HG02885 (cell line): Measurements from ENCODE around the gene TAF6.

Experiments
- ATAC-seq: cut with Tn5 transposase; IDR thresholded peaks from one replicate; pipeline ENCODE4 v1.9.1; 2021; ENCODE audit warnings: mild to moderate bottlenecking; ENCODE audit not compliant: unreplicated experiment, poor library complexity

Gene TAF6

GRCh38 chr7:100124301-100125230 is 5.4 kb upstream of the TAF6 start:
- no peak for ATAC-seq

- ATAC-seq = no peak
Measured at GRCh38 chr7:100122568-100122967, 3.4 kb upstream of the TAF6 start.

DNA sequence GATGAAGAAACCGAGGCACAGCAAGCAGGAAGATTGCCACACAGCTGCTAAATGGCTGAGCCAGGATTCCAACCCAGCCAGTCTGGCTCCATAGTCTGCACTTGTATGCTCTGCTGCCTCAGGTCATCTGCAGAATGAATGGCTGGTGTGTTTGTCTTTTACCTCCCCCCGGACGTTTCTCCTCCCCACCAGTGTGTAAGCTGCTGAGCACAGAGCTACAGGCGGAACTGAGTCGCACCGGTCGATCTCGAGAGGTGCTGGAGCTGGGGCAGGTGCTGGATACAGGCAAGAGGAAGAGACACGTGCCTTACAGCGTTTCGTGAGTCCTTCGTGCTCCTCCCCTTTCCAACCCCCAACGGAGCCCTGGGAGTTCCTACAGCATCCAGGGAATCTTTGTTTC is 2.9 kb upstream of the TAF6 start:
- ATAC-seq = no peak

GRCh38 chr7:100120733-100121036 is 1.5 kb upstream of the TAF6 start:
- no peak for ATAC-seq

GRCh38 chr7:100119970-100120732 is 993 bp upstream of the TAF6 start:
- peak; percentile 27 for ATAC-seq

DNA sequence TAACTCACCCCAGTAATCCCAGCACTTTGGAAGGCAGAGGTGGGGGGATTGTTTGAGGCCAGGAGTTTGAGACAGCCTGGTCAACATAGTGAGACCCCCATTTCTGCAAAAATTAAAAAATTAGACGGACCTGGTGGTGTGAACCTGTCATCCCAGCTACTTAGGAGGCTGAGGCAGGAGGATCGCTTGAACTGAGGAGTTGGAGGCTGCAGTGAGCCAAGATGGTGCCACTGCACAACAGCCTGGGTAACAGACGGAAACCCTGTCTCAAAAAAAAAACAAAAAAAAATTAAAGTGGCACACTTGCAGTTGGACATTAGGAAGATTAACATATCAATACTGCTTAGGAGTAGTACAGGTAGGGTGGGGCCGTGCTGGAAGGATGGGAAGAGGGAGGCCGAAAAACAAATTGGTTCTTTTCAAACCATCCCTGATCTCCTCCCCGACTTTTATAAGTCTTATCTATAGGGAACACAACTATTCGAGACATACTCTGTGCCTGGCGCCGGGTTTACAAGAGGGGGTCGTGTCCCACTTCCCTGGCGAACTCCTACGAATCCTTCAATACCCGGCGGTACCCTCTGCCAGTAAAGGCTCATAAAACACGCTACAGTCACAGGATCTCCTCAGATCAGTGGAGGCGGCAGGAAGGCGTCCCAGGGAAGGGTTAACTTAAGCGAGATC is 628 bp downstream of the TAF6 start:
- ATAC-seq = no peak

DNA sequence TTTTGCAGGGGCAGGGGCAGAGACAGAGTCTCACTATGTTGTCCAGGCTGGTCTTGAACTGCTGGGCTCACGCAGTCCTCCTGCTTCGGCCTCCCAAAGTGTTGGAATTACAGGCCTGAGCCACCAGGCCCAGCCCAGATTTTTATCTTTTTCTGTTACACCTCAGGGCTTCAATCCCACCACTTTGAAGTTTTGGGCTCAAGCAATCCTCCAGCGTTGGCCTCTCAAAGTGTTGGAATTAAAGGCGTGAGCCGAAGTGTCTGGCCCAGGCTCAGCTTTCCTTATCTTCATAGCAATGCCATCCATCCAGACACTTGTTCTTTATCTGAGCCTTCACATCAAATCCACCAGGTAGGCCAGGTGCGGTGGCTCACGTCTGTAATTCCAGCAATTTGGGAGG is 4.1 kb downstream of the TAF6 start:
- no peak for ATAC-seq

- ATAC-seq = no peak
Measured at GRCh38 chr7:100111914-100112313, 7.2 kb downstream of the TAF6 start.

DNA sequence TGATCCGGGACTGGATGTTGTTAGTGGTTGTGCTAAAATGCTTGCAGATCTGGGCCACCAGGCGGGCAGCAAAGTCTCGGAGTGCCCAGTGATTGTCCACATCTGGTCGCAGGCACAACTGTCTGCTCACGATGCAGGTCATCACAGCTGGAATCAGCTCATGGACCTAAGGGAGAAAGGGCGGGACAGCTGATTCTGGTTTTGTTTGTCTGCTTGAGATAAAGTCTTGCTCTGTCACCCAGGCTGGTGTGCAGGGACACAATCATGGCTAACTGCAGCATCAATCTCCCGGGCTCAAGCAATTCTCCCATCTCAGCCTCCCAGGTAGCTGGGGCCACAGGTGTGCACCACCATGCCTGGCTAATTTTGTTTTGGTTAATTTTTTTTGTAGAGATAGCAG is 8.0 kb downstream of the TAF6 start:
- no peak for ATAC-seq

DNA sequence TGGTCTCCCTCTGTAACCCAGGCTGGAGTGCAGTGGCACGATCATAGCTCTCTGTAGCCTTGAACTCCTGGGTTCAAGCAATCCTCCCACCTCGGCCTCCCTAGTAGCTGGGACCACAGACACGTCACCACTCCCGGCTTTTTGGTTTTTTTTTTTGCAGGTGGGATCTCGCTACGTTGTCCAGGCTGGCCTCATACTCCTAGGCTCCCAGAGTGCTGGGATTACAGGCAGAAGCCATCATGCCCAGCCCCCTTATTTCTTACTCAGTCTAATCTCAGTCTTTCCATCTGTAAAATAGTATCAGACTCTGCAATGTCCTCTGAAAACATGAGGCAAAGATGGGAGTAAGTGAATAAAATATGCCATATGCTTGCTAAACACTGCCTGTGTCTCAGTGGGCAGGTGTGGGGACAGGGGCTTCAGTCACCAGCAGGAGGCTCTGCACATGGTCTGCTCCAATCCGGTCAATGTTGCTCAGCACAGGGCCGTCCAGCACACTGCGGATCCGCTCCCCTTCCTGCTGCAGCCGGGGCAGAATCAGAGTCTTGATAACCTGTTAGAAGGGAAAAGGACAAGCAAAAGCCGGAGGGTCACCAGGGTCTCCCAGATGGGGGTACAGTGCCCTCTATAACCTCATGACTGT is 9.5 kb downstream of the TAF6 start:
- no peak for ATAC-seq

GRCh38 chr7:100107890-100108289 is 11.3 kb downstream of the TAF6 start:
- ATAC-seq = no peak

GRCh38 chr7:100107125-100107737 is 11.9 kb downstream of the TAF6 start:
- no peak for ATAC-seq

DNA sequence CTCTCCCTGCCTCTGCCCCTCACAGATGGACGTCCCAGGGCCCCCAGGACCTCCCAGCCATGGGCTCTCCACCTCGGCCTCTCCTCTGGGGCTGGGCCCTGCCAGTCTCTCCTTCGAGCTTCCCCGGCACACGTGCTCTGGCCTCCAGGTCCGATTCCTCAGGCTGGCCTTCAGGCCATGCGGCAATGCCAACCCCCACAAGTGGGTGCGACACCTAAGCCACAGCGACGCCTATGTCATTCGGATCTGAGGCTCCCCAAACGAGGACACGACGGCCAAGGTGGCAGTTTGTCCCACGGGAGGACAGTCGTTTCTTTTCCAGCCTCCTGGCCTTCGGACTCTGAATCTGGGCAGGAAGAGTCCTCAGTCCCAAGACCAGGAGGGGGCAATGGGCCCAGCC is 12.5 kb downstream of the TAF6 start:
- ATAC-seq = no peak

GRCh38 chr7:100105534-100105933 is 13.6 kb downstream of the TAF6 start:
- no peak for ATAC-seq

DNA sequence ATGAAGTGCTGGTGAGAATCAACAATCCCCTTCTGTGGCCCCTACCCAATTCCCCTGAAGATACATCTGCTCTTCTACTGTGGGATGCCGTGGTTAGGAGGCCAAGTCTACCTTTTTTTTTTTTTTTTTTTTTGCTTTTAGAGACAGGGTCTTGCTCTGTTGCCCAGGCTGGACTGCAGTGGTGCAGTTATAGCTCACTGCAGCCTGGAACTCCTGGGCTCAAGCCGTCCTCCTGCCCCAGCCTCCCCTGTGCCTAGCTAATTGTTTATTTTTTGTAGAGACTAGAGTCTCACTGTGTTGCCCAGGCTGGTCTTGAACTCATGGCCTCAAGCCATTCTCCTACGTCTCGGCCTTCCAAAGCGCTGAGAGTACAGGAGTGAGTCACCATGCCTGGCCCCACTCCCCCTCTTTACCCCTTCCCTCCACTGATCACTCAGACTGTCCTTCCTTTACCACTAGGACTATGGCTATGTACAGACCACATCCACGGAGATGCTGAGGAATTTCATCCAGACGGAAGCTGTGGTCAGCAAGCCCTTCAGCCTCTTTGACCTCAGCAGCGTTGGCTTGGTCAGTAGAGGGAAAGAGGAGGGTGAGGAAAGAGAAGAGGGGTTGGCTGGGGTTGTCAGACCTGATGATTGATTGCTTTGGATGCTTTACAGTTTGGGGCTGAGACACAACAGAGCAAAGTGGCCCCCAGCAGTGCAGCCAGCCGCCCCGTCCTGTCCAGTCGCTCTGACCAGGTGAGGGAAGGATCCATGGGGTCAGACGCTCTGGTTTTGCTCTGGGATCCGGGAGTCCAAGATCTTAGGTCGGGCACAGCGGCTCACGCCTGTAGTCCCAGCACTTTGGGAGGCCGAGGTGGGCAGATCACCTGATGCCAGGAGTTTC is 16.0 kb downstream of the TAF6 start:
- ATAC-seq = no peak

GRCh38 chr7:100101016-100101862 is 17.9 kb downstream of the TAF6 start, which contains the start of the genes AP4M1 and MCM7:
AP4M1 (plus strand) TSS chr7:100101643; CDS start chr7:100101715, 72 bp downstream.
MCM7 (minus strand) TSS chr7:100101397; CDS start chr7:100101294, 103 bp downstream.
- peak; percentile 87 for ATAC-seq

- peak; percentile 72 for ATAC-seq
Measured at GRCh38 chr7:100100420-100101015, 18.6 kb downstream of the TAF6 start.

DNA sequence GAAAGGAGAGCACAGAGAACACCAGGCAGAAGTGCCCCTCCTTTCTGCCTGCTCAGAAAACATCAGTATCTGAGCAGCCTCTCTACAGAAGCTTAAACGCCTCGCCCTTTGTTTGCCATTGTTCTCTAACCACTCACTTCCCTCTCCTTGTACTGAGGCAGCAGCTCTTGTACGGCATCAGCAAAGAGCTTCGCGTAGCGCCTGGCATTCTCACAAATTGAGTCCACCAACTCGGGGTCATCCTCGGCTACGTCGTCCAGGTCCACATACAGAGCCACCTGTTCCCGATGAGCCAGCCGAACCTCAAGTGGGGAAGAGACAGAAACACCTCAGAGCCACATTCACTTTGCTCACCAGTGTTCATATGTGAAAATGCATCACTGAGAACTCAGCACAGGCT is 19.7 kb downstream of the TAF6 start:
- no peak for ATAC-seq
